ENCODE results near the gene GARS1.

DNA sequence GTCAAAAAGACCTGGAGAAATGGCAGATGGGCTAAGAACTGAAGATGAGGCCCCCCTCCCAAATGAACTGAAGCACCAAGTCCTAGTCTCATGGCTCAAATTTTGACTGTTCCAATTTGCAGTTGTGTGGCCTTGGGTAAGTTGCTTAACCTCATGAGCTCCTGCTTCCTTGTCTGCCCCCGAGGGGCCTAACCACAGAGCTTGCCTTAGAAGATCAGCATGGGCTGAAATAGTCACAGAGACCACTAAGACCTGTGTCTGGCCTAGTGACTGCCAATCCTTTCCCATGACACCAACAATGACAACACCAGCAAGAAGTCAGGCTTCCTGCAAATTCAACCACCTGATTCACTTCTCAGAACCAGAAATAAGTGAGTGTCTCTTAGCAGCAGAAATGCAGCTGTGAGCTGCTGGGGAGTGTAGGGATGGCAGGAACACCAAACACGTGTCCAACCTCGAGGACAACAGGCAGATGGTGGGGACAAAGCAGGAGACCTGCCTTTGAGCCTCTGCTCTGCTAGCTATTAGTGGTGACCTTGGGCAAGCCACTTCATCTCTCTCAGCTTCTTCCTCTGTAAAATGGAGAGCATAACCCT lies 63.9 kb downstream of the GARS1 start:
- TF ChIP-seq EZH2 (IDR thresholded peaks at IDR 0.05; ENCODE audit: borderline replicate concordance, low read depth, low read length) (no peak), GABPA (tag; conservative IDR thresholded peaks at IDR 0.05; ENCODE audit: low read depth) (no peak), ZNF644 (tag; IDR thresholded peaks at IDR 0.05; ENCODE audit: low read depth) (no peak)
- TF ChIP-seq, protein P1, sequence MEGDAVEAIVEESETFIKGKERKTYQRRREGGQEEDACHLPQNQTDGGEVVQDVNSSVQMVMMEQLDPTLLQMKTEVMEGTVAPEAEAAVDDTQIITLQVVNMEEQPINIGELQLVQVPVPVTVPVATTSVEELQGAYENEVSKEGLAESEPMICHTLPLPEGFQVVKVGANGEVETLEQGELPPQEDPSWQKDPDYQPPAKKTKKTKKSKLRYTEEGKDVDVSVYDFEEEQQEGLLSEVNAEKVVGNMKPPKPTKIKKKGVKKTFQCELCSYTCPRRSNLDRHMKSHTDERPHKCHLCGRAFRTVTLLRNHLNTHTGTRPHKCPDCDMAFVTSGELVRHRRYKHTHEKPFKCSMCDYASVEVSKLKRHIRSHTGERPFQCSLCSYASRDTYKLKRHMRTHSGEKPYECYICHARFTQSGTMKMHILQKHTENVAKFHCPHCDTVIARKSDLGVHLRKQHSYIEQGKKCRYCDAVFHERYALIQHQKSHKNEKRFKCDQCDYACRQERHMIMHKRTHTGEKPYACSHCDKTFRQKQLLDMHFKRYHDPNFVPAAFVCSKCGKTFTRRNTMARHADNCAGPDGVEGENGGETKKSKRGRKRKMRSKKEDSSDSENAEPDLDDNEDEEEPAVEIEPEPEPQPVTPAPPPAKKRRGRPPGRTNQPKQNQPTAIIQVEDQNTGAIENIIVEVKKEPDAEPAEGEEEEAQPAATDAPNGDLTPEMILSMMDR (IDR thresholded peaks at IDR 0.05 in 2 of 3, conservative IDR thresholded peaks at IDR 0.05 in 1 of 3; ENCODE audit: insufficient read depth in 2 of 3, low read depth in 1 of 3, low read length in 3 of 3), result no peak
